Activated naive CD4-positive, alpha-beta T cell treated with Interleukin-2 at 50 U/mL for 16 hours (primary cell): ENCODE data around the gene SHOC2.
A peak's percentile ranks its signal among the peaks of the same experiment; 100 is the strongest.
"Not testable (repeated sequence)": the region's sequence is repeated elsewhere in the genome, so short reads cannot be mapped to it uniquely, and the experiment has no call there.

Source experiments
- DNase-seq: peaks from one replicate; pipeline ENCODE4 v3.0.0-alpha.2; 2020

Gene SHOC2

GRCh38 chr10:110901954-110902819 is 17.2 kb upstream of the SHOC2 start:
- DNase-seq: peak; percentile 53

- peak; percentile 27 for DNase-seq
Measured at GRCh38 chr10:110903280-110904278, 15.8 kb upstream of the SHOC2 start.

GRCh38 chr10:110910138-110910537 is 9.3 kb upstream of the SHOC2 start:
- no peak for DNase-seq

DNA sequence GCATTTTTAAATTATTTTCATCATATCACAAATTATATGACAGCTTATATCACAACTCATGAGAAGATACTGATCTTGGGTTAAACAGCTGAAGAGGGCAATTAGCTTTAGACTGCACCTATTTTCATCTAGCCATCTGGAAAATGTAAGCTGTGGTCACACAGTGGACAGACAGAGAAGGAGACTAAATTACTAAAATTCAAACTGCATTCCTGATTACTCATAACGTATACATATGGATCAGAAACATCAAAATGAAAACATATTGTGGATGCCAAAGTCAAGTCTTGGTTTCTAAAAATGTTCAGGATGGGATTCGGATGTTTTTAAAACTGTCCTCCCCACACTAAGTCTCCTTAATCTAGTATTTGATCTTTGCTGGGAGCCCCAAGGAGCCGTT is 7.0 kb upstream of the SHOC2 start:
- no peak for DNase-seq

GRCh38 chr10:110914431-110914830 is 5.0 kb upstream of the SHOC2 start:
- no peak for DNase-seq

GRCh38 chr10:110915035-110915434 is 4.4 kb upstream of the SHOC2 start:
- no peak for DNase-seq

DNA sequence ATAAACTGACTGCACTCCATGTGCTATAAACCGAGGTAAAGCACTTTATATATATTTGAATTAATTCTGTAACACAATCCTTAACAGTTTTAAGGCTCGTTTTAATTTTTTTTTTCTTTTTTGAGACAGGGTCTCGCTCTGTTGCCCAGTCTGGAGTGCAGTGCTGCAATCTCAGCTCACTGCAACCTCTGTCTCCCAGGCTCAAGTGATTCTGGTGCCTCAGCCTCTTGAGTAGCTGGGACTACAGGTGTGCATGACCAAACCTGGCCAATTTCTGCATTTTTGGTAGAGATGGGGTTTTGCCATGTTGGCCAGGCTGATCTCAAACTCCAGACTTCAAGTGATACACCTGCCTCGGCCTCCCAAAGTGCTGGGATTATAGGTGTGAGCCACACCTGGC is 3.8 kb upstream of the SHOC2 start:
- DNase-seq: not testable (repeated sequence)

DNA sequence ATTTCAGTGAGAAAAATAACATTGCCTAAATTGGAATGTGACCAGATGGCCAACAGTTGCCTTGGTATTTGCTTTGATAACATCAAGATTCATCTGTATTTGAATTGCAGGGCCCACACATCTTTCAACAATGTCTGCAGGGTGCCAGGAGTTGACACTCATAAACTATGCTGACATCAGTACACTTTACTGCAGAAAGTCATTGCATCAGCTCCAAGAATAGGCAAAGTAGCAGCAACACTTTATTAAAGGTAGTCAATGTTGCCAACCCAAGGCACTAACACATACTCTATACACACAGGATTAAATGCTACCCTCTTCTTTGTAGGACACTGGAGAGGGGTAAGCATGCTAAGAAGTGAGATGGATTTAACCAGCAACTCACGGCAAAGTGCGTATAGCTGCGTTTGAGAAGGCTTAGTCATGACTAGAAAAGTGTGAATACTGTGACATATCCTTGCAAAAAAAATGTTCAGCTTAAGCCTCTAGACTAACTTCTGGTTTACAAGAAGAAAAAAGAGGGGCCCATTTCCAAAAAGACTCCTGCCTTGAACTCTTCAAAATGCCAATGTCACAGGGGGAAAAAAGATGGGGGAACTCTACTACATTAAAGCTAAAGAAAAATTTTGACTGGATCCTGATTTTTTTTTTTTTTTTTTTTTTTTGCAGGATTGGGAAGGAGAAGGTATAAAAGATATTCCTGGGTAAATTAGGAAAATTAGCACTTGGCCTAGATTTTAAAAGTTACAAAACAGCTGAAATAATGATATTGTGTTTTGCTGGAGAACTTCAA is 2.7 kb upstream of the SHOC2 start:
- DNase-seq: no peak

GRCh38 chr10:110918269-110918642 is 1.1 kb upstream of the SHOC2 start:
- DNase-seq: peak; percentile 87

DNA sequence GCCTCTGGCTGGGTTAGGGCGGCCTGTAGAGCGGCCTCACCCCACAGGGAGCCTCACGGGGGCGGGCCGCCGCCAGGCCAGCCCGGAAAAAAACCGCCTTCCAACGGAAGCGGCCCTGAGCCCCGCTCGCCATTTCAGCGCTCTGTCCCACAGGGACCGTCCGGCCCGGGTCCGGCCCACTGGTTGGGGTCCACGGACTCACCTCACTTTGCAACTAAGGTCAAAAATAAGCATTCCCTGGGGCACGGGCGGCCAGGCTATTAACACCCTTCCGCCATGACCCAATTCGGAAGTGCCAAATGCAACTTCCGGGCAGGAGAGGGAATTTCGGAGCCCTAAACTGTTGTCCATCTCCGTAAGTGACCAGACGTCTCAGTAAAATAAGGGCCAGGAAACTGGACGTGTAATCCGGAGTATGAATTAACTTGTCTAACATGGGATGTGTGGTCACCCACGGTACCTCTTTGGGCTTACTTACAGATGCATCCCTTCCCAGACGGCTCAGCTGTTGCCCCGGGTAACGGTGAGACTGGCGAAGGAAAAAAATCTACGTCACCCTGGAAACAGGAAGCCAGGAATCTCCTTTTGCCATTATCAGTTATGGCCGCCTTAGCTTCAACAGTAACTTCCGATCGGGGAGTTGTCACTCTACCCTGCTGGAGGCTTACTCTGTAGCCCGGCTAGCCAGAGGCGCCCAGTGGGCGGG is 608 bp upstream of the SHOC2 start, which contains the start of gene BBIP1:
BBIP1 (minus strand) TSS at position 538 of the 706 bp plus-strand sequence. CDS start 1,023 bp downstream, outside the sequence.
- DNase-seq: no peak

- DNase-seq: peak; percentile 7
Measured at GRCh38 chr10:110919971-110920881, 822 bp downstream of the SHOC2 start.

DNA sequence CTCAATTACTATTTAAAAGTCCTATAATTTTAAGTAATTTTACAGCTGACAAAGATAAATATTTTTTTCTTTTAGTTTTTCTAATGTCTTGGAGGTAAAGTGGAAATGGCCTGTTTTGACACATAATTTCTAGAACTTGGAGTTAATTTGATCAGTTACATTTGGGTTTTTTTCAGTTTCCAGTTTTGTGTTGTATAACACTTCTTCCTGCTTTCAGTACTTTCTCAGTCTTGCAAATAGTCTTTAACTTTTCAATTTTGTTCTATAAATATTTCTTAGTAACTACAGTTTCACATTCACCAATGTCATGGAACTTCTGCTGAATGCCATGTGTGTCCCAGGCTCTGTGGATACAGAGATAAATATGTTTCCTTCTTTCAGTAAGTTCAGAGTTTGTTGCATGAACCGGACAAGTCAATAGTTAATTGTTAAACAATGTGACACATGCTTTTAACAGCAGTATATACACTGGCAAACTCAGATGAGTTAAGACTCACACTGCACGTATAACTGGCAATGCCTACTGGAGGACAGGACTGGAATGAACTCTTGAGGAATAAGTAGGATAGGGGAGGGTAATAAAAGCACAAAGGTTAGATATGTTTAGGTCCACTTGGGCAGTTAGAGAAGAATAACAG is 4.6 kb downstream of the SHOC2 start:
- no peak for DNase-seq

- DNase-seq: no peak
Measured at GRCh38 chr10:110927461-110927860, 8.1 kb downstream of the SHOC2 start.

DNA sequence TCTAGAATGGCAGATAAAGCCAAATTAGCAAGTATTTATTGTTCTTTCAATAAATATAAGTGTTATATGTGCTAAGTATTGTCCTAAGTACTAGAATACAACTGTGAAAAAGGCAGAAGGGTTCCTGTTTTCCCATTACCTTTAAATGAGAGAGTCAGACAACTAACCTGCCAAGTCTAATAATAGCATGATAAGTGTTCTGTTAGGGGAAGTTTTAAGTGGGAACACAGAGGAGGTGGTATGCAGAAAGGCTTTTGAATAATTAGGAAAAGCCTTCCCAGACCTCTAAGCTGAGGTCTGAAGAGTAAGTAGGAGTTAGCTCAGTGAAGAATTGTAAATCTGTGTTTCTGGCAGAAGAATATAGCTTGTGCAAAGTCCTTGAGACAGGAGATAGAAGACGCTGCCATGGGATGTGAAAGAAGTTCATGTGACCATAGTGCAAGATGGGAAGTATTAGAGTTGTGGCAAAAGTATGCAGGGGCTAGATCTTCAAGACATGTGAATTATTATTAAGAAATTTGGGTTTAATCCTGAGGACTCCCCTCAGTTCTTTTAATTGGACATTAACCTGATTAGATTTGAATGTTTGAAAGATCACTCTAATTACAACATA is 12.5 kb downstream of the SHOC2 start:
- DNase-seq: no peak

- DNase-seq: no peak
Measured at GRCh38 chr10:110932505-110933180, 13.2 kb downstream of the SHOC2 start.

- DNase-seq: no peak
Measured at GRCh38 chr10:110936757-110937156, 17.4 kb downstream of the SHOC2 start.

DNA sequence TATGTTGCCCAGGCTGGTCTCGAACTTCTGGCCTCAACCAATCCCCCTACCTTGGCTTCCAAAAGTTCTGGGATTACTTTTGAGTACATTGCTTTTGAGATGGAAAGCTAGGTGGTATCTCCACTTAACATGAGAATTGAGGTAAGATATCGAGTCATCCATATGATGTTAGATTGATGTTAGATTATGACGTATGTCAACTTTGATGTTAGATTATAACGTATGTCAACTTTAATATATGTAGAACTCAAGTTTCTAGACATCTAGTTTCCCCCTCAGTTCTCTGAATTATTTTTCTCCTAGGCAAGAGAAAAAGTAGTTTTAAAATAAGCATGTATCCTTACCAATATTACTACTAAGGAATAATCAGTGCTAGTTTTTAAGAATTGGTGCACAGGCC is 20.0 kb downstream of the SHOC2 start:
- DNase-seq: no peak

GRCh38 chr10:110944792-110945396 is 25.5 kb downstream of the SHOC2 start:
- DNase-seq: no peak

DNA sequence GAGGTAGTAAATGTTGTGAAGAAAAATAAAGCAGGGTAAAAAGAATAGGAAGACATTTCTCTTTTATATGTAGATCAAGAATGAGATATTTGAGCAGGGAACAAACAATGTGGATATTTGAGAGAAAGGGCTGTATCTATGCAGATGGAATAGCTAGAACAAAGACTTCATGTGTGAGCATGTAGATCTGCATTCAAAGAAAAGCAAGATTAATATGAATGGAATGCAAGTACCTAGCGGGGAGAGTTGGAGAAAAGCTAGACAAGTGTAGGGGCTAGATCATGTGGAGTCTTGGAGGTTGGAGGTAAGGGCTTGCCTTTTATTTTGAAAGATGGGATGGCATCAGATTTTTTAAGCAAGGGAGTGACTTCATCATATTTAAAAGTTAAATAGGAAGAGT is 27.1 kb downstream of the SHOC2 start:
- DNase-seq: no peak
